ENCODE measurements around the gene PTPRR. TPM values are rescaled to one million over a fixed set of nuclear protein-coding genes. Genes with fewer than 3 reads are reported as not detected.

The PTPRR gene
- total and polyA plus RNA-seq, 2 of the 13 experiments (the other 11 are each of a cell fraction or from before 2014, with no cell fraction given): not detected

GRCh38 chr12:70628701-70629480 lies 291.6 kb downstream of the PTPRR start:
- no peaks in the 10 kb centered on the region for H3K4me1 ChIP-seq (ENCODE audit: insufficient read depth, low read length)
- no peak overlapping the region for H3K9ac ChIP-seq (ENCODE audit: insufficient read depth, low read depth, low read length)
- in situ Hi-C loops (cut with HindIII; ENCODE audit: extremely low pct_ligation_motif_present, low pct_unique_long_range_greater_than_20kb): no loop called here
- H3K9me3 ChIP-seq (ENCODE audit: low read length): no peaks in the 10 kb centered on the region
- ATAC-seq (no peak), FAIRE-seq (no peak), DNase-seq (ENCODE audit: low spot score) (no peak)
- H3K27me3 ChIP-seq (ENCODE audit: control insufficient read depth in 1 of 2, insufficient read depth in 2 of 2, low read length in 2 of 2): no peaks in the 10 kb centered on the region
- no peak overlapping the region for H3K4me3 ChIP-seq (replicated peaks in 1 of 3; ENCODE audit: insufficient read depth in 1 of 3, low read depth in 2 of 3, low read length in 3 of 3)
- intact Hi-C loops (cut with micrococcal nuclease; ENCODE audit: unreplicated experiment): no loop called here
- POLR2A ChIA-PET: no interaction called here
- TF ChIP-seq MYNN (CRISPR knock-in tag; IDR thresholded peaks at IDR 0.05; ENCODE audit: low read depth): no peak
- CTCF ChIA-PET (ENCODE audit: low intra/inter-chr PET ratio, low total read pairs): no interaction called here
- no peak overlapping the region for H3K27ac ChIP-seq (ENCODE audit: extremely low read length, insufficient read depth, low read length)
- no peak overlapping the region for H3K4me2 ChIP-seq (ENCODE audit: low read depth, low read length)
- WGBS (ENCODE audit: low lambda C conversion rate): 12% methylated on average over 3 of the region's 3 CpGs
- BruUV-seq (replicated peaks): no TSS peak
- H2AFZ ChIP-seq (ENCODE audit: low read length): no peak overlapping the region
- H3K79me2 ChIP-seq (ENCODE audit: insufficient read depth, low read length): no peaks in the 10 kb centered on the region
- H3K36me3 ChIP-seq (replicated peaks in 1 of 2; ENCODE audit: control insufficient read depth in 1 of 2, insufficient read depth in 2 of 2, low read length in 2 of 2): no peaks in the 10 kb centered on the region
- H4K20me1 ChIP-seq (ENCODE audit: insufficient read depth, low read length): no peaks in the 10 kb centered on the region

- CTCF ChIA-PET (ENCODE audit: low intra/inter-chr PET ratio, low total read pairs): no interaction called here
- Histone ChIP-seq H3K4me1 (ENCODE audit: insufficient read depth, low read length) (no peaks in the 10 kb centered on the region), H3K36me3 (replicated peaks in 1 of 2; ENCODE audit: control insufficient read depth in 1 of 2, insufficient read depth in 2 of 2, low read length in 2 of 2) (no peaks in the 10 kb centered on the region), H4K20me1 (ENCODE audit: insufficient read depth, low read length) (no peaks in the 10 kb centered on the region), H3K9ac (ENCODE audit: insufficient read depth, low read depth, low read length) (no peak overlapping the region), H2AFZ (ENCODE audit: low read length) (no peak overlapping the region), H3K4me3 (replicated peaks in 1 of 3; ENCODE audit: insufficient read depth in 1 of 3, low read depth in 2 of 3, low read length in 3 of 3) (no peak overlapping the region), H3K27me3 (ENCODE audit: control insufficient read depth in 1 of 2, insufficient read depth in 2 of 2, low read length in 2 of 2) (peaks cover 0 to 3% of the 10 kb centered on the region in 2 experiments; a peak in 1 of 5 replicates), H3K4me2 (ENCODE audit: low read depth, low read length) (no peak overlapping the region), H3K9me3 (ENCODE audit: low read length) (no peaks in the 10 kb centered on the region), H3K79me2 (ENCODE audit: insufficient read depth, low read length) (no peaks in the 10 kb centered on the region), H3K27ac (ENCODE audit: extremely low read length, insufficient read depth, low read length) (no peak overlapping the region)
- 47% methylated on average over 5 of the region's 5 CpGs for WGBS (ENCODE audit: low lambda C conversion rate)
- DNase-seq (ENCODE audit: low spot score) (no peak), FAIRE-seq (no peak), ATAC-seq (no peak)
- in situ Hi-C loops (cut with HindIII; ENCODE audit: extremely low pct_ligation_motif_present, low pct_unique_long_range_greater_than_20kb) (no loop called here), intact Hi-C loops (cut with micrococcal nuclease; ENCODE audit: unreplicated experiment) (no loop called here)
- BruUV-seq (replicated peaks): no TSS peak
- TF ChIP-seq MEIS2 (CRISPR knock-in tag; IDR thresholded peaks at IDR 0.05) (no peak), ARNT2 (CRISPR knock-in tag; IDR thresholded peaks at IDR 0.05; ENCODE audit: low read depth) (no peak), PITX1 (CRISPR knock-in tag; IDR thresholded peaks at IDR 0.05) (no peak), ZNF317 (CRISPR knock-in tag; IDR thresholded peaks at IDR 0.05) (no peak), RAD51 (IDR thresholded peaks at IDR 0.05; ENCODE audit: borderline replicate concordance) (no peak), ZFY (CRISPR knock-in tag; IDR thresholded peaks at IDR 0.05) (no peak), SIX4 (CRISPR knock-in tag; IDR thresholded peaks at IDR 0.05) (no peak), CREBL2 (CRISPR knock-in tag; IDR thresholded peaks at IDR 0.05; ENCODE audit: borderline replicate concordance) (no peak), ZSCAN25 (CRISPR knock-in tag; IDR thresholded peaks at IDR 0.05) (no peak), ZNF441 (CRISPR knock-in tag; IDR thresholded peaks at IDR 0.05; ENCODE audit: borderline replicate concordance) (no peak), ZNF501 (CRISPR knock-in tag; IDR thresholded peaks at IDR 0.05) (no peak), ZFP90 (CRISPR knock-in tag; IDR thresholded peaks at IDR 0.05; ENCODE audit: borderline replicate concordance) (no peak), ZNF780A (CRISPR knock-in tag; IDR thresholded peaks at IDR 0.05) (no peak), NR1H2 (CRISPR knock-in tag; IDR thresholded peaks at IDR 0.05; ENCODE audit: borderline replicate concordance, low read depth) (no peak), ZNF674 (CRISPR knock-in tag; IDR thresholded peaks at IDR 0.05; ENCODE audit: low read depth) (no peak), ZNF775 (CRISPR knock-in tag; IDR thresholded peaks at IDR 0.05; ENCODE audit: borderline replicate concordance) (no peak)
- POLR2A ChIA-PET: no interaction called here
Observed at GRCh38 chr12:70627677-70628076, 292.9 kb downstream of the PTPRR start.

All from HepG2 (cell line).